HG03196 (cell line): Measurements from ENCODE around the gene ATOSA.

Source experiments
- ATAC-seq: cut with Tn5 transposase; IDR thresholded peaks from one replicate; pipeline ENCODE4 v1.9.1; 2021; ENCODE audit not compliant: unreplicated experiment

Gene ATOSA

DNA sequence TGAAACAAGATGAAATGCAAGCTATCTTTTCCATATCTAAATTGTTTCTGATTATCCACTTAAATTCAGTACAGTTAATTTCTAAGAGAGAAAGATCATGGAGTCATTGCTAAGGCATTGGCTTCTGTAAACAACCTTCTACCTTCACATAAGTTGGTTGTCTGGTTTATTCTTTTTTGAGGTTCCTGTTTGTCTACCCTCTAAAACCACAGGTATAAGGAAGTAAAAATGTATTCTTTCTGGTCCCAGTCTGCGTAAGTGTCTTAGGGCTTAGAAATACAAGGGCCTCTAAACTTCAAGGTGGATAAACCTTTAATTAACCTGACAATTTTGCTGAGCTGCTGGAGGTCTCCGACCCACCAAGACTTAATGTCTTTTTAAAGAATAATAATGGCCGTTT is 3.6 kb upstream of the ATOSA start:
- peak; percentile 22 for ATAC-seq

DNA sequence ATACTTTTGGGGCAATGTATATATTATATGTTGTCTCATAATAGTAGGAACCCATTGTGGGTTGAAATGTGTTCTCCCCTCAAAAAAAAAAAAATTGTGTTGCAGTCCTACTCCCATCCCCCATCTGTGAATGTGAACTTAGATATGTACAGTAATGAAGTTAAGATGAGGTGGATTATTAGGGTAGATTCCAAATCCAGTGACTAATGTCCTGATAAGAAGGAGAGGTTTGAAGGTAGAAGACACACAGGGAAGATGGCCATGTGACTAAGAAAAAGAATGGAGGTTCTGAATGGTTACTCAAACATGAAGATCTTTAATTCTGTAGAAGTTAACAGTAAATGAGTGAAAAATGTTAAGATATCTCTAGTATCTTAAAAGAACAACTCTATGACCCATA is 3.0 kb upstream of the ATOSA start:
- no peak for ATAC-seq

DNA sequence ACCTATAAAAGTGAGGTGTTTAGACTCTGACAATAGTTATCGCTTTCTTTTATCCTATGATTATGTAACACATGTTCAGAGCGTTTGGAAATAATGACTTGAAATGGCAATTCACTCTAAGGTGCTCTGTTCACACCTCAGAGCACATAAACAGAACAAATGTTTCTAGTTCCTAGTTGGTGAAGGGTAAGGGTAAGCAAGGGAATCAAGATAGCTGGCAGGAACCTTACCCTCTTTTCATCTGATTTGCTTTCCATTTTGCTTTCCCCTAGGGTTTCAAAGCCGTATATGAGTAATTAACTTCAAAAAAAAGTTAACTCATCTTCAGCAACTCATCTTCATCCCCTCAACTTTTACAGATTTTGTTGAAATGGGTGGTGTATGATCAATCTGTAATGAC is 2.3 kb upstream of the ATOSA start:
- no peak for ATAC-seq

DNA sequence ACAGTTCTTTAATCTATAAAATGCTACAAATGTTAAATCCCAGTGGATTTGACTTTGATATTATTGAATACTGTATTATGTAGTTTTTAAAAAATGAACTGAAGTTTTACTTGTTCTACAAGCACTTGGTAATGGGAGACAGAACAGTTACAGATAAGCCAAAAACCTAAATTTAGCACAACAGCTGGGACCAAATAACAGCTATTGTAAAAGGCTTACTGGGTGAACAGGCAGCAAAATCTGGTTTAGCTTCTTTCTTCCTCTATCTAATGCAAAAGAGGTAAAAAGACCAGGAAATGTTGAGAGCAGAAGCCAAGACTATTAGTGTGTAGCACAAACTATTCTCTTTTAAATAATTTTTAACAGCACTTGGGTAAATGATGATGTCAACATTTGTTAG is 1.6 kb upstream of the ATOSA start:
- ATAC-seq = no peak

DNA sequence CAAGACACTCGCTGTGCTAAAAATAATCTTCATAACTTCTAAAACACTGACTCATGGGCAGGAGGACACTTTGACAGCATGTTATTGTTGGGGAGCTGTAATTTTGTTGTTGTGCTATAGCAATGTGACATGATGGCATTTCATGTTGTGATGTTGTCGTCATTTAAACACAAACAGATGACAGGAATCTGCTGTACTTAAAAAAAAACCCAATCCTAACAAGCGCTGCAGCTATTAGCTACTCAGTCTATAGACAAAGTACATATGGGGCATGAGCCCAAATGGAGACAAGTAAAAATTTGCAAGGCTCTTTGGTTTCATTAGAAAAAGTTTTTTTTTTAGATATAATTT is 828 bp upstream of the ATOSA start:
- no peak for ATAC-seq

DNA sequence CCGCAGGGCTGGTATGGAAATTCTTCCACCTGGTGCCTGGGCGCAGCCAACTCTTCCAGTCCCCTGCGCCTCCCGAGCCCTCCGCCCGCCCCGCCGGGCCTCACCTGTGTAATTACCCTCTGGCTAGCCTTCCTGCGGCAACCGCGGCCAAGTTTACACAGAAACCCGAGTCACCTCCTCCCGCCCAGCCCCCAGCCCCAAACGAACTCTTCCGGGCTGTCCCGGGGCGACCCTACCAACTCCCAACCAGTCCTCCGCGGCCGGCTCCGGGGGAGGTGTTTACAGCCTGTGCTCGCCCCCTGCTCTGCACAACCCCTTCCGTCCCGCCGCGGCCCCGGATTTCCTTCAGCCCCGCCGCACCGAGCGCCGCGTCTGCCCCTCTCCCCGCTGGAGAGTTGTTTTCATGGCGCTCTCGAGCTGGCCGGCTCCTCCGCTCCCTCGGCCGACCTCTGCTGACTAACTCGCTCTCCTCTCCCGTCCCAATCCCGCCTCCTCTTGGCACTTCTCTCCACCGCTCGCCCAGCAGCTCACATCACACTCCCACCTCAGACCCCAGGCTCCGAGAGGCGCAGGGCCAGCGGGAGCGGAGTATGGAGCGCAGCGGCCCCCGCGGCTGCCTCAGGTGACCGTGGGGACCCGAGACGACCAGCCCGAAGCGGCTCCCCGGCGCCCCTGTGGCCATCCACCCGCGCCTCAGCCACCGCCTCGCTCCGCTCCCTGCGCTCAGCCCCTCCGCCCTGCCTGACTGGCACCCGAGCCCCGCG is 538 bp downstream of the ATOSA start:
- ATAC-seq = peak; percentile 14

DNA sequence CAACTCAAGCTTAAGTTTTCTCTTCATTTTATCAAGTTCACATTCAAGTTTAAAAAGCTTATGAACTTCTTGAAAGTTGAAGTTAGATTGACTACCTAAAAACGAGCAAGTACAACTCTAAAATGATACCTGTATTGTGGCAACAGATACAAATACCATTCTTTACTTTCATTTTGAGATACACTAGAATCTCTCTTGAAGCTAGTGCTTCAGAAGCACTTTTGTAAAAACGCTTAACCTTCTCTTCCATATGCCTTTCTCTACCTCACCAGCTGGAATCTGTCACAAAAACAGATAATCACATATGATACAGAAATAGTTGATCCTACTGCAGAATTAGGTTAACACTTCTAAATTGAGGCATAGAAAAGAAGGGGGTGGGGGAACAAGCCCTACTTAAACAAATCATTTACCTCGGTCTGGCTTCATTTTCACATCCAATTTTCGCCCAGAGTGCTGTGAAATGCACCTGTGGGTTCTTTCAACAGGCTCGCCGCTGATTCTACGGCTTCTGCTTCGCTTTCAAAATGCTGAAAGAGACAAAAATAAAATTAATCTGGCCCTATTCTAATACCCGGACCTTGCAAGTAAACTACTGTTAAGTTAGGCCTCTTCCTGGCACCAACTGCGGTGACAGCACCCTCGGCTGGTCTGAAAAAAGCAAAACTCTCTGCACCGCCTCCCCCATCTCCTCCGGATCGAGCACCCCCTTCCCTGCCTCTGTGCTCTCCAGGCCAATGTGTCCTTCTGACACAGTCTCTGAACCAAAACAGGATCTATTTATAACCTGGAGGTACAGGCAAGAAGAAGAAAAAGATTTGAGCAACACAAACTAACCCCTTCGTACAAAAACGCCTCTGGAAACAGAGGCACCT is 1.4 kb downstream of the ATOSA start:
- peak; percentile 28 for ATAC-seq

DNA sequence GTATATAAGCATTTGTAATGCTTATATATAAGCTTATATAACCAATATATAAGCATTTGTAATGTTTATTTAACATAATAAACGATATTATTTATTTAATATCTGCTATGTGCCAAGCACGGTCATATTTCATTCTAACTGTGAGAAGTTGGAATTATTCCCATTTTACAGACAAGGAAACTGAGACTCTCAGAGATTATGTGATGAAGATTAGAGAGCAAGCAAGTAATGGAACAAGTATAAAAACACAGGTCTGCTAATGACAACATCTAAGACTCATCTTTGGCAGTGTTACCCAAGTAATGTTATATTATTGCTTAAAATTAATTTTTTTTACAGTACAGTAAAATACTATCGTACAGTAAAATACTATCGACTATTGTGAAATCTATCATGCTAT is 4.4 kb downstream of the ATOSA start:
- no peak for ATAC-seq

DNA sequence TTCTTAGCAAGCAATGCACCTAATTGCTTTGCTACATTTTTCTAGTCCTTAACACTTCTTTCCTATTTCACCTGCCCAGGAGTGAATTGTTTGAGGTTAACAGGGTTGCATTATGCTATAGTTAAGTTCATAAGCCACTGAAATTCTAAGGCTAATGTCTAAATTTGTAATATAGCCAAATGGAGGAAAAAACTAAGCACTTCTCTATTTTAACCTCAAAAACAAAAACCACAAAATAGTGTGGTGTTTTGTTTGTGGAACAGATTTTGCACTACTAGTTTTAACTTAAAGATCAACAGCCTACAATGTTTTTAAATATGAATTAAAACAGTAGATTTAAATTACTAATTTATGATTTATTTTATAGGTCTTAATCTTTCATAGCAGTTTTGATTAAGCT is 5.5 kb downstream of the ATOSA start:
- no peak for ATAC-seq

DNA sequence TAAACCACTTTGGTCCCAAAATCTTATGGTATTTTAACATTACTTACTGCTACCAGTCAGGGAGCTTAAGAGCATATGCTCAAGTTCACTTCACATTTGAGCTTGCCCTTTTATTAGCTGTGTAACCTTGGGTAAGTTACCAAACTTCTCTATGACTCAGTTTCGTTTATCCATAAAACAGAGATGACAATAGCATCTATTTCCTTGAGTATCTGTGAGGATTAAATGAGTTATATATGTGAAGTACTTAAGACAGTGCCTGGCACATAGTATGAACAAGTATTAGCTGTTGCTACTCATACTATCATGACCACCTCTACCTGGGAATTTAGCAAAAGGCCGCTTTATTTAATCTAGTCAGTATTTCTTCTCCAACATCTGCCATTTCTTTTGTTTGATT is 5.9 kb downstream of the ATOSA start:
- ATAC-seq = no peak

DNA sequence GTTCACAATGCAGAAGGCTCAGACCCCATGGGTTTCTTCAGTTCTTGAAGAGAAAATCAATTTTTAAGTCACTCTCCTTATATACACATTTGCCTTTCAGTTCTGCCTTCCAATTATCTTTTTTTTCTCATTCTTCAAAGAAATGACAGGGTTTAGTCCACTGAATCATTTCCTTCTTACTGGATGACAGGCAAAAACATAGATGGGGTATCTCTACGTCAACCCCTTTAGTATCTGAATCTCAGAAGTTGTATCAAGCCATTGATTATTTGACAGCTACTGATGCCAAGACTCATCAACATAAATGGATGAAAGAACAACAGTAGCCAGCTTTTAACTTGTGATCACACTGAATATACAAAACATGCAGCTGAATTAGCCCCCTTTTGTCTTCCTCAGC is 6.5 kb downstream of the ATOSA start:
- no peak for ATAC-seq

DNA sequence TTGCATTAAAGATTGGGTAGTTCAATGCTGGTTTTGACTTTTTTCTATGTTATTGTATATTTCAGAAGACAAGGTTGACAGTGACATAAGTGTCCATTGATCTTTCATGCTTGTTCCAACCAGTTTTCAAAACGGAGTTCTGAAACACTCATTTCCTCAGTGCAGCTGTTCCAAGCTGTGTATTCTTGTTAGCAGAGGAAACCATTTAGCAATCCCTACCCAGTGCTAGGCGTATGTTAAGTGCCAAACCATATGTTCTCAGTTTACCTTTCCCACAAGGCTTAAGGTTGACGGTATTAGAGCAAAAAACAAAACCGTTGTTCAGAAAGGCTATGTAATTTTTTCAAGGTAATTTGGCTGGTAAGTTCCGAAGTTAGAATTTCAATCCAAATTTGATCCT is 9.1 kb downstream of the ATOSA start:
- no peak for ATAC-seq

DNA sequence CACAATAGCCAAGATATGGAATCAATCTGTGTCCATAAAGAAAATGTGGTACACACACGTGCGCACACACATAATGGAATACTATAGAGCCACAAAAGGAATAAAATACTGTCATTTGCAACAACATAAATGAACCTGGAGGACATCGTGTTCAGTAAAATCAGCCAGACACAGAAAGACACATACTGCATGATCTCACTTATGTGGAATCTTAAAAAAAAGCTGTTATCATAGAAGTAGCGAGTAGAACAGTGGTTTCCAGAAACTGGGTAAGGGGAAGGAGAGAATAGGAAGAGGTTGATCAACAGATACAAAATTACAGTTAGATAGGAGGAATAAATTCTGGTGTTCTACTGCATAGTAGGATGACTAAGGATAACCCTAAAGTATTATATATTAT is 11.1 kb downstream of the ATOSA start:
- no peak for ATAC-seq

DNA sequence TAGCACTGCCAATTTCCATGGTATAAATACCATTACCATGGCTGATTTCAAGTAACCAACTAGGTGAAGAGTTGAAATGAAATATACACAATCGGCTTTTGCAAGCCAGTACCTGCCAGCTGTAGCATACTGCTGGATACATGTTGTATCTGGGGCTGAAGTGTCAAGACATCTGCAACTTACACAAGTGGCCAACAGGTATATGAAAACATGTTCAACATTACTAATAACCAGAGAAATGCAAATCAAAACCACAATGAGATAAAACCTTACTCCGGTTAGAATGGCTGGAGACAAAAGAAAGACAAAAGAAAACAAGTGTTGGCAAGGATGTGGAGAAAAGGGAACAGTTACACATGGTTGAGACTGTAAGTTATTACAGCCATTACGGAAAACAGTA is 11.6 kb downstream of the ATOSA start:
- no peak for ATAC-seq

DNA sequence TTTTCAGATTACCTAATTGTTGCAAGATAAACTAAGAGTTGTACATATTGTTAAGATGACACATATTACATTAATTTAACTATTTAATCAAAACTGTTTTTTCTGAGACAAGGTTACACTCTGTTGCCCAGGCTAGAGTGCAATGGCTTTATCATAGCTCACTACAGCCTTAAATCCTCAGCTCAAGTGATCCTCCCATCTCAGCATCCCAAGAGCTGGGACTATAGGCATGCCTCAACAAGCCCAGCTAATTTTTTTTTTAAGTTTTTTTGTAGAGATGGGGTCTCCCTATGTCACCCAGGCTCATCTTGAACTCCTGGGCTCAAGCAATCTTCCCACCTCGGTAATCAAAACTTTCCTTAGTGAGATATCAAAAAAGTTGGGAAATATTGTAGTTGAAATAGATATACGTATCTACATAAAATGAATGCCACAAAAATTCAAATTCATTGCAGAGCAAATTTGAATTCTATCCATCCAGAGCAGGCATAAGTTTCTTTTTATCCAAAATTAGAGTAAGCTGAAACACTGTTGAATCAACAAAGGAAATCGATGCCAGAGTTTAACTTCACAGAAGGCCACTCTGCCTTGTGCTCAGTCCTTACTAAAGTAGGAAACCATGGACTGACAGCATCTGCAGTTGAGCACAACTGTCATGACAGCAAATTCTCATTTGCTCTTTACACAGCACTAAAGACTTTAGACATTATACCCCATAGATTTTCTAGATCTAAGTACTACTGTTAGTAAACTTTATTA is 15.5 kb downstream of the ATOSA start:
- ATAC-seq = no peak

DNA sequence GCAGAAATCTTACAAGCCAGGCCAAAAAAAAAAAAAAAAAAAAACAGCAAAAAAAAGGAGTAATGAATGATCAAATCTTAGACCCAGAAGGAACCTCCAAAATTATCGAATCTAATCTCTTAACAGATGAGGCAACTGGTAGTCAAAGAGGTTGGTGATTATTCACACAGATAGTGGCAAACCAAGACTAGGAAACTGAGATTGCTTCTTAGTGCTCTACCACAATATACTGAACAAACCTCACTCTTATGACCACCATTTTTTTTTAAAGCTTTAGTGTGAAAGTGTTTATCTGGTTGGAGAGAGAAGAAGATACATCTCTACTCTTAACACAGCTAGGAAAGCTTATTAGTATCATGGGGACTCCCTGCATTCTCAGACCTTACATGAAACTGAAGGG is 17.3 kb downstream of the ATOSA start:
- no peak for ATAC-seq

DNA sequence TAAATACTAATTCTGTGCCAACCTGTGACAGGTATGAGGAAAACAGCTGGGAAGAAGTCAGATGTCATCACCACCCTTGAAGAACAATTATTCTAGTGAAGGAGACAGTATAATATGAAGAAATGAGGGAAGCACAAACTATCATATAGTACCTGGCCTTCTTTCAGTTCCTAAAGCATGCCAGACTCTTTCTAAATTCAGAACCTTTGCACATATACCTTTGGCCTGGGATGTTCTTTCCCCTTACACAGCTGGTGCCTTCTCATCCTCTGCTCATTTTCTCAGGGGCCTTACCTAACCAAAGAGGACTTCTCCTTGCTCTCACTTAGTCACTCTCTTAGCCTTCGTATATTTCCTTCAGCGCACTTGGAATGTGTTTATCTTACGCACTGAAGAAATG is 19.0 kb downstream of the ATOSA start:
- ATAC-seq = no peak

DNA sequence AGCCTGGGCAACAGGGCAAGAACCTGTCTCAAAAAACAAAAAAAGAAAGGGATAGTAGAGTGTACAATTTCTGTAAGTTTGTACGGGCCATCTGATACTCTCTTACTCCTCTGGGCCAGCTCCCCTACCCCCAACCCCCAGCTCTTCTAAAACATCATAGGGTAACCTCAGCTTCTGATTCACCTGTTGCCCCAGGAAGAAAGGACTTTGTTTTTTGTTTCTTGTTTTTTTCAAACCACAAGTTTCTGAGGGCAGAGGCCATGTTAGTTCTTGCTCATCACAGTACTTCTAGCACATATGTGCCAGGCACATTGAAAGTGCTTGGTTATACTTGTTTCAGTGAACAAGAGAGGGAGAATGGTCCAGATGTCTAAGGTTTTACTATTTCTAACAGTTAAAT is 20.2 kb downstream of the ATOSA start:
- peak; percentile 87 for ATAC-seq

DNA sequence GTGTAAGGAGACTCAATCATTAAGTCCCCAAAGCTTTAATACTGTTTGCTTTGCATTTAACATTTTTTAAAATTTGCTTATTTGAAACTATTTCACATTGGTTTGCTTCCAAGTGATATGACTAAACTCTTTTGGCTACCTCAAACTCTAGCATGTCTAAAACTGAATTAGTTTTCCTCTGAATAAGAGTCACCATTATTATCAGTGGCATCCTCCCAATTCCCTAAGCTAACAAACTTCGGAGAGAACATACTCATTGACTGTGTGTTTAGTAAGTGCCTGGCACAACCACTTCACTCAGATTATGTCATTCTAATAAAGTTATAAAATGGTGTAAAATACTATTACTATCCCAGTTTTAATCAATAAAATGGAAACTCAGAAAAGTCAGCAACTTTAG is 21.9 kb downstream of the ATOSA start:
- ATAC-seq = no peak

DNA sequence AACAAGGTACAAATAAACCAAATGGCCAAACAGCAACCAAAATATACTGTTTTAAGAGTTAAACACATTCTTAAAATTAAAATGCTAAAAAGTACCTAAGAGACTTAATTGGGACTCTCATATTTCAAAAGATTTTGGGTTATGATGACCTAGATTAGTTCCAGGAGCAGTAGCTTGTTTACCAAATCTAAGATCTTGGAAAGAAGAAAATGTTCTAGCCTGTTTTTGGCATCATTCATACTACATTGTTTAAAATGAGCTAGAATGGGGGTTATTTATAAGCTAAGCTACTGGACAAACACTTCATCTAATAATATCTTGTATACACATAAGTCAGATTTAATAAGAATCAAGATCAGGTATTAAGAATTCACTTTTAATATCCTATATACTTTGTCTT is 22.8 kb downstream of the ATOSA start:
- ATAC-seq = no peak

DNA sequence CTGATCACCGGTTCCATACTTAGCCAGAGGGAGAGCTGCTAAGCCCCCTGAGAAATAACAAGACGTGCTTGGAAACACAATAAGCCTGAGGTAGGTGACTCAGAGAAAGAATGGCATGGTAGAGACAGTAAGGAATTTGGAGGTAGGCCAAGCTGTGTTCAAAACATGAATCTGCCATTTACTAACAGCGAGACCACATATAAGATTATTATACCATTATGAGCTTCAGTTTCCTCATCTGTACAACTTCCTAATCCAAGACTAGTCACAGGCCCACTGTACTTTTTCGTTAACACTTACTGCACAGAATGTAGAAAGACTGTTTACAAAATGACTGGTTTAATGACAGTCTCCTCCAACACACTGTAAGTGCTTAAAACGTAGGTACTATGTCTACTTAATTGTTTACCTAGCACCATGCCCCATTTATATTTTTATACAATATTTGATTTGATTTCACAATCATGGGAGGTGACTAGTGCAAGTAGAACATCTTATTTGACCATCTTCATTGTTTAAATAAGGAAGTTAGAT is 25.7 kb downstream of the ATOSA start:
- no peak for ATAC-seq

DNA sequence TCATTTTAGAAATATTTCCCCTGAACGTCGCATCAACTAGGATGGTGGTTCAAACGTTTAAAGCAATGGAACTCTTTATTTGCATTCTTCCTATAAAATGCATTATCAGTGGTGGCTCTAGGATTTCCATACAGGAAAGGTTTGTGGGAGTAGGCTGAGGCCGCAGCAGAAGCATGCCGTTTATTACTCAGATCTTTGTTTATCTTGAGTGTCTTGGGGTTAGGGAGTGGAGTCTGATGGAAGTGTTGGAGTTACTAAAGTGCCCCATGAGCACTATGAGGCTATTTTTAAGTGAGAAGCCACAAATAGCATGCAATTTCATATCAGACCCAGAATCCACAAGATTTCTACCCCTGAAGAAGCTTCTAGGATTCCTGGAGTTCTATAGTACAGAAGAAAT is 26.2 kb downstream of the ATOSA start:
- ATAC-seq = no peak
